ENCODE data around the gene ATP6V0E2.

DNA sequence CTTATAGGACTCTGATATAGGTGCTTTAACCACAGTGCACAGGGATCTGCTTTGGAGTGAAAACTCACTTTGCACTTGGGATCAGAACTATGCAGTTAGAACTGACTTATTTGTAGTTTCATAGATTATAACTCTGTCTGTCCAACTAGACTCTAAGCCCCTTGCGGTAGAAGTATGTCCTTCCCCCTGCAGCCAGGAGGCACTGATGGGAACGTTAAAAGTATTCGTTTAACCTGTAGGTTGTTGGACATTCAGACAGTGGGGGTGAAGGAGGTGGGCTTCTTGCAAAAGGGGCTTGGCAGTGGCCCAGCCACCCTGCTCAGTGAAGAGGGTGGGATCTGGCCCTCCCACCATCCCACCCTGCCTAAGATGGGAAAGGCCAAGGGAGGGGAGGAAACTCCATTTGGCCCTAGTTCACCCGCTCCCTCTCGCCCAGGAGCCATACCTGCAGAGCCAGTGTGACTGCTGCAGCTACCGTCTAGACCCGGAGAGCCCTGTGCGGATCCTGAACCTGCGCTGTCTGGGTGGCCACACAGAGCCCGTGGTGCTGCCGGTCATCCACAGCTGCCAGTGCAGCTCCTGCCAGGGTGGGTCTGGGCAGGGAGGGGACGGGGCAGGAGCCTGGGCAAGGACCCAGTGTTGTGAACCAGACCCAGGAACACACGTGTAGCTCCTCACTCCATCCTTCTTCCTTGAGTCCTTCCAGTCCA, 41.3 kb upstream of the ATP6V0E2 start:
- TF ChIP-seq, protein P1, sequence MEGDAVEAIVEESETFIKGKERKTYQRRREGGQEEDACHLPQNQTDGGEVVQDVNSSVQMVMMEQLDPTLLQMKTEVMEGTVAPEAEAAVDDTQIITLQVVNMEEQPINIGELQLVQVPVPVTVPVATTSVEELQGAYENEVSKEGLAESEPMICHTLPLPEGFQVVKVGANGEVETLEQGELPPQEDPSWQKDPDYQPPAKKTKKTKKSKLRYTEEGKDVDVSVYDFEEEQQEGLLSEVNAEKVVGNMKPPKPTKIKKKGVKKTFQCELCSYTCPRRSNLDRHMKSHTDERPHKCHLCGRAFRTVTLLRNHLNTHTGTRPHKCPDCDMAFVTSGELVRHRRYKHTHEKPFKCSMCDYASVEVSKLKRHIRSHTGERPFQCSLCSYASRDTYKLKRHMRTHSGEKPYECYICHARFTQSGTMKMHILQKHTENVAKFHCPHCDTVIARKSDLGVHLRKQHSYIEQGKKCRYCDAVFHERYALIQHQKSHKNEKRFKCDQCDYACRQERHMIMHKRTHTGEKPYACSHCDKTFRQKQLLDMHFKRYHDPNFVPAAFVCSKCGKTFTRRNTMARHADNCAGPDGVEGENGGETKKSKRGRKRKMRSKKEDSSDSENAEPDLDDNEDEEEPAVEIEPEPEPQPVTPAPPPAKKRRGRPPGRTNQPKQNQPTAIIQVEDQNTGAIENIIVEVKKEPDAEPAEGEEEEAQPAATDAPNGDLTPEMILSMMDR (IDR thresholded peaks at IDR 0.05): no peak
- no peak for TF ChIP-seq POLR2A (IDR thresholded peaks at IDR 0.05)
- TF ChIP-seq POLR2AphosphoS5 (IDR thresholded peaks at IDR 0.05): no peak

Data from gastroesophageal sphincter (tissue), 3 donors.